ENCODE results near the gene CHST11. TPM values are rescaled to one million over a fixed set of nuclear protein-coding genes. Genes with fewer than 3 reads are reported as not detected.

The CHST11 gene
- total and polyA plus RNA-seq, 10 of the 15 experiments (the other 5 are each of a cell fraction or from before 2014, with no cell fraction given): 1.9 to 38.1 (median 17.2) TPM

DNA sequence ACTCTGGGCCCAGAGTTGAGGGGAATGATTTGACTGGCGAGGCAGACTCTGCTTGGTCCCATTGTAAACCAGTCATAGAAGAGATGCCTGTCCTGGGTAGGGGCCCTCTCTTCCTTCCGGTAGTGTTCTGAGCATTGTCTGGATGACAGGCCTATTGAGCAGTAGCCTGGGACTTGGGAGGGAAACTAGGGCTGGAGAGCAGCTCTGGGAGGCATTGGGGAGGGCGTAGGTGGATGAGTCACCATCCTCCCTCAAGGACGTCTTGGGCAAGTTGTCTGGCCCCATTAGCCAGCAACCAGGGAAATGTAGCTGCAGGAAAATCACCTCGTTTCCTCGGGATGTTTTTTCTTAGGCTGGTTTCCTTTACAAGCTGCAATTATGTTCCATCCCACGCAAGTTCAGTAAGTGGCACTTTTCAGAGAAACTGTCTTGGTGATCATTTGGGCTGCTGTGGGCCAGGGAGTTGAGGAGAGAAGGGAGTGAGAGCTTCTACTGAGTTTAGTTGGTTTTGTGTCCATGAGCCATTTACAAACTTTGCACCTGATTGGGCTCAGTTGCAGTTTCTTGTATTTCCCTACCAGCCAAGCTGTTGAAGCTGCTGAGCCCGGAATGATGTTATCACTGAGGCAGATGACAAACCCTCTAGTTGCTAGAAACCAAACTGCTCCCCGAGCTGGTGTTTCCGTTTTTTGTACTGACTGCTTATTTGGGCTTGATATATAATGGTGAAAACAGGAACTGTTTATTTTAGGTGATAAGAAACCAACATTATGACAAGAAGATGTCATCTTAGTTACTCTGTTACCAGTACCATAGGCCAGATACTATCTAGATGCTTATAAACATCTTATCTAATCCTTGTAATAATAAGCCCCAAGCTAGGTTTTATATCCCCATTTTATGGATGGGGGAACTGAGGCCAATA lies 147.6 kb downstream of the CHST11 start (continued):
- peak; percentile 63 for TF ChIP-seq RUNX3 (IDR thresholded peaks at IDR 0.05; ENCODE audit: low read length)
- no peak for TF ChIP-seq SUZ12 (IDR thresholded peaks at IDR 0.05; ENCODE audit: unreplicated experiment)
- TF ChIP-seq ZNF622 (IDR thresholded peaks at IDR 0.05): no peak
- TF ChIP-seq, protein P1, sequence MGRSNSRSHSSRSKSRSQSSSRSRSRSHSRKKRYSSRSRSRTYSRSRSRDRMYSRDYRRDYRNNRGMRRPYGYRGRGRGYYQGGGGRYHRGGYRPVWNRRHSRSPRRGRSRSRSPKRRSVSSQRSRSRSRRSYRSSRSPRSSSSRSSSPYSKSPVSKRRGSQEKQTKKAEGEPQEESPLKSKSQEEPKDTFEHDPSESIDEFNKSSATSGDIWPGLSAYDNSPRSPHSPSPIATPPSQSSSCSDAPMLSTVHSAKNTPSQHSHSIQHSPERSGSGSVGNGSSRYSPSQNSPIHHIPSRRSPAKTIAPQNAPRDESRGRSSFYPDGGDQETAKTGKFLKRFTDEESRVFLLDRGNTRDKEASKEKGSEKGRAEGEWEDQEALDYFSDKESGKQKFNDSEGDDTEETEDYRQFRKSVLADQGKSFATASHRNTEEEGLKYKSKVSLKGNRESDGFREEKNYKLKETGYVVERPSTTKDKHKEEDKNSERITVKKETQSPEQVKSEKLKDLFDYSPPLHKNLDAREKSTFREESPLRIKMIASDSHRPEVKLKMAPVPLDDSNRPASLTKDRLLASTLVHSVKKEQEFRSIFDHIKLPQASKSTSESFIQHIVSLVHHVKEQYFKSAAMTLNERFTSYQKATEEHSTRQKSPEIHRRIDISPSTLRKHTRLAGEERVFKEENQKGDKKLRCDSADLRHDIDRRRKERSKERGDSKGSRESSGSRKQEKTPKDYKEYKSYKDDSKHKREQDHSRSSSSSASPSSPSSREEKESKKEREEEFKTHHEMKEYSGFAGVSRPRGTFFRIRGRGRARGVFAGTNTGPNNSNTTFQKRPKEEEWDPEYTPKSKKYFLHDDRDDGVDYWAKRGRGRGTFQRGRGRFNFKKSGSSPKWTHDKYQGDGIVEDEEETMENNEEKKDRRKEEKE (IDR thresholded peaks at IDR 0.05): no peak
- 0 out of 2 replicates have a peak, but pooled peaks have one; percentile 30 for TF ChIP-seq SMC3 (IDR thresholded peaks at IDR 0.05; ENCODE audit: borderline replicate concordance, low read length)
- TF ChIP-seq, protein P2, sequence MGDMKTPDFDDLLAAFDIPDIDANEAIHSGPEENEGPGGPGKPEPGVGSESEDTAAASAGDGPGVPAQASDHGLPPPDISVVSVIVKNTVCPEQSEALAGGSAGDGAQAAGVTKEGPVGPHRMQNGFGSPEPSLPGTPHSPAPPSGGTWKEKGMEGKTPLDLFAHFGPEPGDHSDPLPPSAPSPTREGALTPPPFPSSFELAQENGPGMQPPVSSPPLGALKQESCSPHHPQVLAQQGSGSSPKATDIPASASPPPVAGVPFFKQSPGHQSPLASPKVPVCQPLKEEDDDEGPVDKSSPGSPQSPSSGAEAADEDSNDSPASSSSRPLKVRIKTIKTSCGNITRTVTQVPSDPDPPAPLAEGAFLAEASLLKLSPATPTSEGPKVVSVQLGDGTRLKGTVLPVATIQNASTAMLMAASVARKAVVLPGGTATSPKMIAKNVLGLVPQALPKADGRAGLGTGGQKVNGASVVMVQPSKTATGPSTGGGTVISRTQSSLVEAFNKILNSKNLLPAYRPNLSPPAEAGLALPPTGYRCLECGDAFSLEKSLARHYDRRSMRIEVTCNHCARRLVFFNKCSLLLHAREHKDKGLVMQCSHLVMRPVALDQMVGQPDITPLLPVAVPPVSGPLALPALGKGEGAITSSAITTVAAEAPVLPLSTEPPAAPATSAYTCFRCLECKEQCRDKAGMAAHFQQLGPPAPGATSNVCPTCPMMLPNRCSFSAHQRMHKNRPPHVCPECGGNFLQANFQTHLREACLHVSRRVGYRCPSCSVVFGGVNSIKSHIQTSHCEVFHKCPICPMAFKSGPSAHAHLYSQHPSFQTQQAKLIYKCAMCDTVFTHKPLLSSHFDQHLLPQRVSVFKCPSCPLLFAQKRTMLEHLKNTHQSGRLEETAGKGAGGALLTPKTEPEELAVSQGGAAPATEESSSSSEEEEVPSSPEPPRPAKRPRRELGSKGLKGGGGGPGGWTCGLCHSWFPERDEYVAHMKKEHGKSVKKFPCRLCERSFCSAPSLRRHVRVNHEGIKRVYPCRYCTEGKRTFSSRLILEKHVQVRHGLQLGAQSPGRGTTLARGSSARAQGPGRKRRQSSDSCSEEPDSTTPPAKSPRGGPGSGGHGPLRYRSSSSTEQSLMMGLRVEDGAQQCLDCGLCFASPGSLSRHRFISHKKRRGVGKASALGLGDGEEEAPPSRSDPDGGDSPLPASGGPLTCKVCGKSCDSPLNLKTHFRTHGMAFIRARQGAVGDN (IDR thresholded peaks at IDR 0.05): no peak
- 0 out of 2 replicates have a peak, but pooled peaks have one; percentile 26 for TF ChIP-seq JUNB (IDR thresholded peaks at IDR 0.05)
- no peak for TF ChIP-seq PML (IDR thresholded peaks at IDR 0.05; ENCODE audit: low read length)
- no peak for TF ChIP-seq BHLHE40 (IDR thresholded peaks at IDR 0.05; ENCODE audit: borderline replicate concordance in 1 of 2, low read depth in 2 of 2, low read length in 1 of 2)
- TF ChIP-seq, protein P3, sequence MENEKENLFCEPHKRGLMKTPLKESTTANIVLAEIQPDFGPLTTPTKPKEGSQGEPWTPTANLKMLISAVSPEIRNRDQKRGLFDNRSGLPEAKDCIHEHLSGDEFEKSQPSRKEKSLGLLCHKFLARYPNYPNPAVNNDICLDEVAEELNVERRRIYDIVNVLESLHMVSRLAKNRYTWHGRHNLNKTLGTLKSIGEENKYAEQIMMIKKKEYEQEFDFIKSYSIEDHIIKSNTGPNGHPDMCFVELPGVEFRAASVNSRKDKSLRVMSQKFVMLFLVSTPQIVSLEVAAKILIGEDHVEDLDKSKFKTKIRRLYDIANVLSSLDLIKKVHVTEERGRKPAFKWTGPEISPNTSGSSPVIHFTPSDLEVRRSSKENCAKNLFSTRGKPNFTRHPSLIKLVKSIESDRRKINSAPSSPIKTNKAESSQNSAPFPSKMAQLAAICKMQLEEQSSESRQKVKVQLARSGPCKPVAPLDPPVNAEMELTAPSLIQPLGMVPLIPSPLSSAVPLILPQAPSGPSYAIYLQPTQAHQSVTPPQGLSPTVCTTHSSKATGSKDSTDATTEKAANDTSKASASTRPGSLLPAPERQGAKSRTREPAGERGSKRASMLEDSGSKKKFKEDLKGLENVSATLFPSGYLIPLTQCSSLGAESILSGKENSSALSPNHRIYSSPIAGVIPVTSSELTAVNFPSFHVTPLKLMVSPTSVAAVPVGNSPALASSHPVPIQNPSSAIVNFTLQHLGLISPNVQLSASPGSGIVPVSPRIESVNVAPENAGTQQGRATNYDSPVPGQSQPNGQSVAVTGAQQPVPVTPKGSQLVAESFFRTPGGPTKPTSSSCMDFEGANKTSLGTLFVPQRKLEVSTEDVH (IDR thresholded peaks at IDR 0.05; ENCODE audit: low read depth, partially characterized antibody): no peak
- TF ChIP-seq, protein P4, sequence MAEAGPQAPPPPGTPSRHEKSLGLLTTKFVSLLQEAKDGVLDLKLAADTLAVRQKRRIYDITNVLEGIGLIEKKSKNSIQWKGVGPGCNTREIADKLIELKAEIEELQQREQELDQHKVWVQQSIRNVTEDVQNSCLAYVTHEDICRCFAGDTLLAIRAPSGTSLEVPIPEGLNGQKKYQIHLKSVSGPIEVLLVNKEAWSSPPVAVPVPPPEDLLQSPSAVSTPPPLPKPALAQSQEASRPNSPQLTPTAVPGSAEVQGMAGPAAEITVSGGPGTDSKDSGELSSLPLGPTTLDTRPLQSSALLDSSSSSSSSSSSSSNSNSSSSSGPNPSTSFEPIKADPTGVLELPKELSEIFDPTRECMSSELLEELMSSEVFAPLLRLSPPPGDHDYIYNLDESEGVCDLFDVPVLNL (IDR thresholded peaks at IDR 0.05; ENCODE audit: low read depth, low read length): no peak
- TF ChIP-seq, protein P5, sequence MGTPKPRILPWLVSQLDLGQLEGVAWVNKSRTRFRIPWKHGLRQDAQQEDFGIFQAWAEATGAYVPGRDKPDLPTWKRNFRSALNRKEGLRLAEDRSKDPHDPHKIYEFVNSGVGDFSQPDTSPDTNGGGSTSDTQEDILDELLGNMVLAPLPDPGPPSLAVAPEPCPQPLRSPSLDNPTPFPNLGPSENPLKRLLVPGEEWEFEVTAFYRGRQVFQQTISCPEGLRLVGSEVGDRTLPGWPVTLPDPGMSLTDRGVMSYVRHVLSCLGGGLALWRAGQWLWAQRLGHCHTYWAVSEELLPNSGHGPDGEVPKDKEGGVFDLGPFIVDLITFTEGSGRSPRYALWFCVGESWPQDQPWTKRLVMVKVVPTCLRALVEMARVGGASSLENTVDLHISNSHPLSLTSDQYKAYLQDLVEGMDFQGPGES (IDR thresholded peaks at IDR 0.05): no peak
